ENCODE measurements around the gene DRC3.
"Not testable (repeated sequence)": the region's sequence is repeated elsewhere in the genome, so short reads cannot be mapped to it uniquely, and the experiment has no call there.

DRC3 gene

GRCh38 chr17:17942846-17943245 lies 29.8 kb upstream of the DRC3 start:
- no peak for DNase-seq

- DNase-seq, result no peak
Observed at GRCh38 chr17:17943281-17943984, 29.2 kb upstream of the DRC3 start.

- no peak for DNase-seq
Observed at GRCh38 chr17:17944242-17944641, 28.4 kb upstream of the DRC3 start.

DNA sequence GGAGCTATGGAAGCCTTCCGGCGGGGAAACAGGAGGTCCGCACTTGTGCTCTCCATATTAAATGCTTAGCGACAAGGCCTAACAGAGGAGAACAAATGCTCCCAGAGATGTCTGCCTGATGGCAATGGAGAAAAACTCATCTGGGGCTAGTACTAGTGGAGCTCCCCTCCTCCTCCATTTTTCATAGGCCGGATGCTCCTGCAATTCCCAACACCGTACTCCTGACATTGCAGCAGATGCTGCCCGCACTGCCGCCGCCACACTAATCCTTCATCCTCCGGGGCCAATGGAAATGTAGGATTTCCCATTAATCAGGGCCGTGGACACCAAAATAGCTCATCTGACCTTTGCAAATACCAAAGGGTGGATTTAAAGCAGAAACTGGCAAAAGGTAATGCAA lies 27.9 kb upstream of the DRC3 start:
- DNase-seq, result no peak

- no peak for DNase-seq
Observed at GRCh38 chr17:17946093-17946492, 26.6 kb upstream of the DRC3 start.

DNA sequence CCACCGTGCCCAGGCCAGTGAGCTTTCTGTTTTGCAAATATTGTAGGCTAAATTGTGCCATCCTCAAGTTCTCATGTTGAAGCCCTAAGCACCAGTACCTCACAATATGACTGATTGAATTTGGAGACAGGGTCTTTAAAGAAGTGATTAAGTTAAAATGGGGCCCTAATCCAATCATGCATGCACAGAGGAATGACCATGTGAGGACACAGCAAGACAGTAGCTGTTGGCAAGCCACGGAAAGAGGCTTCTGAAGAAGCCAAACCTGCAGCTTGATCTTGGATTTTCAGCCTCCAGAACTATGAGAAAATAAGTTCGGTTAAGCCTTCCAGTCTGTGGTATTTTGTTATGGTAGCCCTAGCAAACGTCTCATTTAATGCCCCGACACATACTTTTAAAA lies 25.4 kb upstream of the DRC3 start:
- DNase-seq, result no peak

GRCh38 chr17:17947966-17948365 lies 24.7 kb upstream of the DRC3 start:
- DNase-seq, result no peak

DNA sequence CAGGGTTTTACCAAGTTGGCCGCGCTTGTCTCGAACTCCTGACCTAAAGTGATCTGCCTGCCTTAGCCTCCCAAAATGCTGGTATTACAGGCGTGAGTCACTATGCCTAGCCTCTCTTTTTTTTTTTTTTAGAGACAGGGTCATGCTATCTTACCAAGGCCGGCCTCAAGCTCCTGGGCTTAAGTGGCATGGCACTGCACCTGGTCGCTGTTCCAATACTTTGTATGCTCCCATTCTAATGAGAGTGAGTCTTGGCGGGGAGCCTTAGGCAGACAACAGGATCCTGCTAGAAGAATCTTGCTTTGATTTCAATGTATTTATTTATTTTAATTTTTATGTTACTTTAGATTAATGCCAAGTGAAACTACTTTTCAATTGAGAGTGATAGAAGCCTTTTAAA lies 22.3 kb upstream of the DRC3 start:
- DNase-seq, result no peak

DNA sequence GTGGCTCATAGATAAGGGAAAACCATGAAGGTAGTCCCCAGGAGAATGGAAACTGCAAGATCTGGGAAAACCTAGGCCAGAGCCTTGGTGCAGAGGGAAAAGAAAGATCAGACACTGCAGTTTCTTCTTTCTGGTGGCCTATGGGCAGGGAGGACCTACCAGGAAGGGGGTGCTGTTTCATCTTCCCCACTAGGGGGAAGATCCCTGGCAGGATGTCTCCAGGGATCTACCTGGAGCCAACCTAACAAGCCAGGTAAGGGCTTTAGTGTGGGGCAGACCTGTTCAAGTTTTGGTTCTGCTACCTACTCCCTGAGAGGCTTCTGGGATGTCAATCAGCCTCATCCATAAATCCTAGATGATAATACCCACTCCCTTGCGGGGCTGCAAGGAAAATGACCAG lies 21.9 kb upstream of the DRC3 start:
- DNase-seq, result no peak

GRCh38 chr17:17951524-17951923 lies 21.1 kb upstream of the DRC3 start:
- DNase-seq, result no peak

DNA sequence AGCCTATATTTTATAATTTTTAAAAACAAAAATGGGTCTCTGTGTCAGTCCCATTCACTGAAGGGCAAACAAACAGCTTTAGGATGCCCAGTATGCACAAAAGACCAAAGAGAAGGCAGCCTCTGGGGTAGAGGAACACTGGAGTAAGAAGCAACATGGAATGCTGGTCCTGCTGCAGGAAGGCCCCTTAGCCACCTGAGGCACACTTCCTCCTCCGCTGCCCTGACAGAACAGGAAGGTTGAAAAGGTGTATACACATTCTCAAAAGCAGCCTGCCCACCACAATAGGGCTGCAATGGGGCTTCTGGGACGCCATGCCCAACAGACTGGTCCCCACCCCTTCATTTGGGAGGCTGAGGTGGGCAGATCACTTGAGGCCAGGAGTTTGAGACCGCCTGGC lies 20.0 kb upstream of the DRC3 start:
- DNase-seq, result no peak

- DNase-seq, result no peak
Observed at GRCh38 chr17:17954079-17954478, 18.6 kb upstream of the DRC3 start.

GRCh38 chr17:17955790-17956341 lies 16.8 kb upstream of the DRC3 start:
- DNase-seq, result not testable (repeated sequence)

GRCh38 chr17:17957584-17957916 lies 15.1 kb upstream of the DRC3 start:
- no peak for DNase-seq

- no peak for DNase-seq
Observed at GRCh38 chr17:17958982-17959381, 13.7 kb upstream of the DRC3 start.

DNA sequence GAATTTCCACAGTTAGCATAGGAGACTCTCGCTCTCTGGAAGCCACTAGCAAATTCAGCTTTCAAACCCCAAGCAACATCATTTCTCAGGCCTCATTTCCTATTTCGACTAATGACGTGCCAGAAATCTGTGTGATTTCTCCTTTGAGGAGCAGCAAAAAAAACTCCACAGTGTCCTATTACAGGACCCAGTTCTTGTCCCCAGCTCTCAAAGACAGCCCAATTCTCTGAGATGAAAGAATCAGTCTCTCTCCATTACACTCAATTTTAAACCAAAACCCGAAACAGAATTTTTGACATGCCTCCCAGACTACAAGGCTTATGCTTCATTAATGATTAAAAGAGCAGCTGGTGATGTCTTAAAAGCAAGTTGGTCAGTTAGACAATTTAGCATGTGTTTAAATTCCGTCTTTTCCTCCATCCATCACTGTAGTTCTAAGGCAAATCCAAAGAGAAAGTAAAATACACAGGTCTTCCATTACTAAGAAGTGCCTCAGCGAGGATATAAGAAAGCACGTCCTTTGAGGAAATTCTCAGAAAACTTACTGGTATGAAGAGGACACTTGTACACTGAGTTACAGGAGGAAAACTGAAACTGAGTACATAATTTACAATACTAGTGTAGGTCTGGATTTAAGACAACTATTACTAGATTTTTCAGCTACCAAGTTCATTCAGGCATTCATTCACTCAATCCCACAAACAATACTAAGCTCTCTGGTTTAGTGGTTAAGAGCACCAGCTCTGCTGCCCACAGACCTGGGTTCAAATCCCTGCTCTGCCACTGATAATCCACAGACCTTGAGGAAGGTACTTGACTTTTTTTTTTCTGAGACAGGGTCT lies 12.9 kb upstream of the DRC3 start:
- DNase-seq, result no peak

- no peak for DNase-seq
Observed at GRCh38 chr17:17960500-17961030, 12.1 kb upstream of the DRC3 start.

GRCh38 chr17:17963066-17963465 lies 9.6 kb upstream of the DRC3 start:
- DNase-seq, result no peak

DNA sequence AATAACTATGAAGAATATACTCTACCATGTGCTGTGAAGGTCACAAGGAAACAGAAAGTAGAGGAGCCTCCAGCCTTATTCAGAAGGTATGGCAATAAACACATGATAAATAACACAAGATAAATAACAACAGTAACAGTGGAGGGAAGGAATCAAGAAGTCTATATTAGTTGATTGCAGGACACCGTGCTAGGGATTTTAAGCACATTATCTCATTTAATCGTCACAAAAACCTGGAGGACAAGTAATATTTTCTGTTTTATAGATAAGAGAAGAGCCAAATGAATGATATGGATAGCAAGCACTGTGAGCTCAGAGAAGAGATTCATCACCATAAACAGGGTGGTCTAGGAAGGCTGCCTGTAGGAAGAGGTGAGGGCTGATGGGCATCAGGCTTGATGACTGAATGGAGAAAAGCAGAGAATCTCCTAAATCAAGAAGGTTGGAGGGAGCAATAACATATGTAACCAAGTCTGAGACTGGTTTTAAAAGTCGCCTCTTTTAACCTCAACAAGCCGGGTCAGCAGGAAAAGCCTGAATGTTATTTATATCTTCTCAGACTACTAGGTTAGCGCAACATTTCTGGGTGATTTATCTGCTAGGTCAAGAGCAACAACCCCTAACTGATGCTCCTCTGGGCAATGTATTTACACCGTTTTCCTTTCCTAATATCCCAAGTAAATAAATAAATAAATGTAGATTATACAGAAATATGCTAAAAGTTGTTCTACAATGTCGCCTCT lies 8.8 kb upstream of the DRC3 start:
- DNase-seq, result no peak

DNA sequence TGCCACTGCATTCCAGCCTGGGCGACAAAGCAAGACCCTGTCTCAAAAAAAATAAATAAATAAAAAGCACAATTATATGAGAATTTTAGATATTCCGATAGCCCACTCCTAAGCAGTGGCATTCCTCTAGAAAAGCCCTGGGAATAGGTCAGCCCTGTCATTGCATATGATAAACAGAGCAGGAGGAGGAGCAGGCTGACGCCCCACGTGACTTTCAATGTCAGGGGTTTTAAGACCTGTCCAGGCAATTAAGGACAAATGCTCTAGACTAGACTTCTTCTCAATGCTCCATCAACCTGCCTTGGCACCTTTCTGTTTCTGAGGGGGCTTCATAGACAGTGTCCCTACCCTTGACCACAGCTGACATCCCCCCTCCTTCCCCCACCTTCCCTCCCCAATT lies 8.0 kb upstream of the DRC3 start:
- no peak for DNase-seq

- no peak for DNase-seq
Observed at GRCh38 chr17:17965152-17965721, 7.4 kb upstream of the DRC3 start.

DNA sequence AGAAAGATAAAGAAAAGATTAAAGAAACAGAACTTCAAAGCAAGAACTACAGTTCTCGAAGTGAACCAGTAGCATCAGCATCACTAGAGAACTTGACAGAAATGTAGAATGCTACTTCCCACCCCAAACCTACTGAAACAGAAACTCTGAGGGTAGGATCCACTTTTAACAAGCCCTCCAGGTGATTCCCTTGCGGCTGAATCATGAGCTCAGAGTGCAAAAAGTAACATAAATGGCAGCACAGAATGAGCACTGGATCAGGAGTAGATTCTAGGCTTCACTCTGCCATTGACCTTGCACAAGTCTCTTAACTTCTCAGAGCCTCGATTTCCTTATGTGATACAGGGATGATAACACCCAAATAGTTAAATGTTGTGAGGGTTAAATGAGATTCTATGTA lies 6.3 kb upstream of the DRC3 start:
- no peak for DNase-seq
